Liver (tissue), 9 donors: ENCODE results near the gene PSMB1. TPM values are rescaled to one million over a fixed set of nuclear protein-coding genes. Genes with fewer than 3 reads are reported as not detected.

ENCODE experiments used
- DNase-seq: peaks from one replicate; pipeline ENCODE4 v3.0.0-alpha.2; 2017; ENCODE audit warnings: low spot score
- H3K27ac ChIP-seq, 2 donors: one replicate each; pipeline ENCODE4 v1.7.0; 2013; ENCODE audit warnings: inconsistent platforms in 2 of 2, low read length in 2 of 2, control low read depth in 1 of 2, low read depth in 1 of 2, mild to moderate bottlenecking in 1 of 2
- H3K27me3 ChIP-seq, 4 donors: one replicate each; pipeline versions ENCODE4 v1.6.1 to v1.7.0; 2013; ENCODE audit warnings: low read length in 3 of 4, inconsistent platforms in 1 of 4, mild to moderate bottlenecking in 1 of 4, moderate library complexity in 1 of 4; ENCODE audit not compliant: control insufficient read depth in 4 of 4, insufficient read depth in 4 of 4
- H3K36me3 ChIP-seq, 4 donors: one replicate each; pipeline versions ENCODE4 v1.6.1 to v1.7.0; 2013; ENCODE audit warnings: low read length in 3 of 4, mild to moderate bottlenecking in 3 of 4, low read depth in 1 of 4, moderate library complexity in 1 of 4; ENCODE audit not compliant: control insufficient read depth in 4 of 4, insufficient read depth in 3 of 4
- H3K4me1 ChIP-seq, 4 donors: one replicate each; pipeline versions ENCODE4 v1.6.1 to v1.7.0; 2013; ENCODE audit warnings: low read length in 3 of 4, mild to moderate bottlenecking in 3 of 4, moderate library complexity in 1 of 4; ENCODE audit not compliant: control insufficient read depth in 4 of 4, insufficient read depth in 4 of 4
- H3K4me3 ChIP-seq, 3 donors: one replicate each; pipeline versions ENCODE4 v1.6.1 to v1.7.0; 2013; ENCODE audit warnings: low read length in 3 of 3, control low read depth in 1 of 3, low read depth in 1 of 3, mild to moderate bottlenecking in 1 of 3
- H3K9ac ChIP-seq, 2 donors: one replicate each; pipeline ENCODE4 v1.7.0; 2013; ENCODE audit warnings: low read length in 2 of 2, mild to moderate bottlenecking in 2 of 2, moderate library complexity in 2 of 2, control low read depth in 1 of 2, low read depth in 1 of 2
- H3K9me3 ChIP-seq, 4 donors: one replicate each; pipeline versions ENCODE4 v1.6.1 to v1.7.0; 2013; ENCODE audit warnings: low read length in 3 of 4; ENCODE audit not compliant: control insufficient read depth in 4 of 4
- CTCF ChIP-seq: fragments of 150-350 bp; IDR thresholded peaks from 2 replicates; pipeline ENCODE4 v1.5.1; 2017; ENCODE audit warnings: improper control_type of control experiment, low read depth, low read length; ENCODE audit not compliant: missing input control
- EGR1 ChIP-seq, 2 donors: IDR thresholded peaks; 2 replicates each; pipeline ENCODE4 v1.6.1; 2016 to 2018; ENCODE audit warnings: antibody characterized with exemption in 2 of 2, low read depth in 2 of 2
- GABPA ChIP-seq, 2 donors: IDR thresholded peaks in 1 of 2; conservative IDR thresholded peaks in 1 of 2; 2 replicates each; pipeline ENCODE4 v1.6.1; 2016; ENCODE audit warnings: antibody characterized with exemption in 2 of 2, mild to moderate bottlenecking in 1 of 2, moderate library complexity in 1 of 2
- HNF4A ChIP-seq, 2 donors: conservative IDR thresholded peaks; 2 replicates each; pipeline ENCODE4 v1.6.1; 2016; ENCODE audit warnings: antibody characterized with exemption in 2 of 2, mild to moderate bottlenecking in 2 of 2
- HNF4G ChIP-seq: IDR thresholded peaks from 2 replicates; pipeline ENCODE4 v1.6.1; 2016; ENCODE audit warnings: antibody characterized with exemption
- JUND ChIP-seq, 2 donors: IDR thresholded peaks; 2 replicates each; pipeline ENCODE4 v1.6.1; 2016; ENCODE audit warnings: antibody characterized with exemption in 2 of 2
- NR2F2 ChIP-seq: IDR thresholded peaks from 2 replicates; pipeline ENCODE4 v1.6.1; 2016; ENCODE audit warnings: antibody characterized with exemption
- REST ChIP-seq: IDR thresholded peaks from 2 replicates; pipeline ENCODE4 v1.6.1; 2016; ENCODE audit warnings: antibody characterized with exemption, mild to moderate bottlenecking
- RXRA ChIP-seq, 2 donors: IDR thresholded peaks; 2 replicates each; pipeline ENCODE4 v1.6.1; 2017 to 2018; ENCODE audit warnings: antibody characterized with exemption in 2 of 2, mild to moderate bottlenecking in 1 of 2
- SP1 ChIP-seq: IDR thresholded peaks from 2 replicates; pipeline ENCODE4 v1.6.1; 2018; ENCODE audit warnings: antibody characterized with exemption, mild to moderate bottlenecking
- YY1 ChIP-seq: IDR thresholded peaks from 2 replicates; pipeline ENCODE4 v1.6.1; 2016; ENCODE audit warnings: antibody characterized with exemption, mild to moderate bottlenecking
- ZBTB33 ChIP-seq: IDR thresholded peaks from 2 replicates; pipeline ENCODE4 v1.6.1; 2016; ENCODE audit warnings: antibody characterized with exemption
- WGBS: extraction: QIAGEN DNeasy Blood & Tissue Kit; methylation state at CpG from one replicate; pipeline ENCODE4 v1.1.7; 2013; 5-methylcytosine and 5-hydroxymethylcytosine counted together
- polyA plus RNA-seq, 2 donors: library from polyadenylated mRNA; stranded (reverse) in 1 of 2; unstranded in 1 of 2; fragments of 200-250 nt in 1 of 2; fragments of >200 nt in 1 of 2; fragmentation: Nextera tagmentation in 1 of 2; extraction: Ambion mirVana in 1 of 2; gene quantifications; one replicate each; pipeline versions ENCODE4 v1.2.1 to v1.2.3, GENCODE V29; 2013 to 2015
- total RNA-seq, 2 donors: library from RNA; depleted of rRNA; stranded (reverse); fragments of >200 nt; gene quantifications; one replicate each; pipeline ENCODE4 v1.2.3, GENCODE V29; 2014
- donor health status: healthy.
- donor health status: healthy.
- donor health status: healthy.
- donor health status: healthy.
- donor health status: healthy.

Gene PSMB1
- total and polyA plus RNA-seq, 4 donors, result 177 to 314 (median 188) TPM

- H3K27ac ChIP-seq, result no peak overlapping the region
- no peak overlapping the region for H3K4me3 ChIP-seq
- DNase-seq, result no peak
- H3K9ac ChIP-seq, result no peak overlapping the region
- WGBS, result 94% methylated on average over 2 of the region's 2 CpGs
- peaks cover 0 to 2% (median under 1%) of the 10 kb centered on the region in 4 donors for H3K27me3 ChIP-seq
- H3K36me3 ChIP-seq, result no peaks in the 10 kb centered on the region
- H3K9me3 ChIP-seq, result no peaks in the 10 kb centered on the region
- no peak for TF ChIP-seq YY1
- no peak for TF ChIP-seq HNF4G
- TF ChIP-seq SP1, result no peak
- no peak for TF ChIP-seq RXRA (IDR thresholded peaks at IDR 0.05)
- no peak for TF ChIP-seq CTCF
- H3K4me1 ChIP-seq, result no peaks in the 10 kb centered on the region
Measured at GRCh38 chr6:170493354-170493753, 59.8 kb downstream of the PSMB1 start.

GRCh38 chr6:170490259-170490658, 62.8 kb downstream of the PSMB1 start:
- WGBS, result 75% methylated on average over 4 of the region's 4 CpGs
- Histone ChIP-seq H3K36me3 (no peaks in the 10 kb centered on the region), H3K27ac (no peak overlapping the region), H3K9me3 (no peaks in the 10 kb centered on the region), H3K4me3 (no peak overlapping the region), H3K27me3 (peaks cover 0 to 2% (median 0%) of the 10 kb centered on the region in 4 donors), H3K9ac (no peak overlapping the region), H3K4me1 (no peaks in the 10 kb centered on the region)
- TF ChIP-seq JUND (IDR thresholded peaks at IDR 0.05) (no peak), HNF4G (no peak), NR2F2 (no peak), ZBTB33 (no peak), GABPA (IDR thresholded peaks at IDR 0.05 in 1 of 2, conservative IDR thresholded peaks at IDR 0.05 in 1 of 2) (no peak), HNF4A (conservative IDR thresholded peaks at IDR 0.05) (no peak), SP1 (no peak), CTCF (no peak), EGR1 (IDR thresholded peaks at IDR 0.05; ENCODE audit: low read depth in 2 of 2) (no peak), RXRA (IDR thresholded peaks at IDR 0.05) (no peak), REST (no peak)
- DNase-seq, result no peak
